Loucy (cell line): ENCODE results near the gene SRRM5.

Source experiments
- H2AFZ ChIP-seq: fragments of 200-600 bp; sonication (generic); 2 replicates; pipeline ENCODE4 v1.6.0; 2016; ENCODE audit warnings: antibody characterized with exemption, mild to moderate bottlenecking, low read length, moderate library complexity
- H3F3A ChIP-seq: fragments of 200-600 bp; 2 replicates; pipeline ENCODE4 v1.6.0; 2016; ENCODE audit warnings: antibody characterized with exemption, low read depth, mild to moderate bottlenecking
- H3K27me3 ChIP-seq: fragments of 200-600 bp; sonication (generic); 2 replicates; pipeline ENCODE4 v1.6.1; 2014; ENCODE audit warnings: low read length, mild to moderate bottlenecking; ENCODE audit not compliant: insufficient read depth, poor library complexity, severe bottlenecking
- H3K36me3 ChIP-seq: fragments of 200-600 bp; sonication (generic); 2 replicates; pipeline ENCODE4 v1.6.1; 2016; ENCODE audit warnings: low read length; ENCODE audit not compliant: insufficient read depth
- H3K4me1 ChIP-seq: fragments of 200-600 bp; sonication (generic); 2 replicates; pipeline ENCODE4 v1.5.1; 2014; ENCODE audit warnings: low read length, mild to moderate bottlenecking; ENCODE audit not compliant: insufficient read depth, poor library complexity, severe bottlenecking
- H3K4me2 ChIP-seq: fragments of 200-600 bp; sonication (generic); 2 replicates; pipeline ENCODE4 v1.6.0; 2014; ENCODE audit warnings: antibody characterized with exemption, low read length, low read depth, mild to moderate bottlenecking; ENCODE audit not compliant: poor library complexity, severe bottlenecking
- H3K4me3 ChIP-seq: fragments of 200-600 bp; sonication (generic); 2 replicates; pipeline ENCODE4 v1.5.1; 2014; ENCODE audit warnings: low read length, mild to moderate bottlenecking, mixed read lengths; ENCODE audit not compliant: poor library complexity, severe bottlenecking
- H3K79me2 ChIP-seq: fragments of 200-600 bp; sonication (generic); 2 replicates; pipeline ENCODE4 v1.6.1; 2014; ENCODE audit warnings: low read length; ENCODE audit not compliant: insufficient read depth
- H3K9ac ChIP-seq: fragments of 200-600 bp; sonication (generic); 2 replicates; pipeline ENCODE4 v1.6.0; 2014; ENCODE audit warnings: mild to moderate bottlenecking, low read depth, low read length, moderate library complexity; ENCODE audit not compliant: poor library complexity, severe bottlenecking
- H3K9me2 ChIP-seq: fragments of 200-600 bp; sonication (generic); replicated peaks from 2 replicates; pipeline ENCODE4 v1.6.1; 2016; ENCODE audit warnings: low read depth, low read length, mixed read lengths
- H3K9me3 ChIP-seq: fragments of 200-600 bp; sonication (generic); 2 replicates; pipeline ENCODE4 v1.6.1; 2014; ENCODE audit warnings: mild to moderate bottlenecking, antibody characterized with exemption, low read length, low read depth; ENCODE audit not compliant: insufficient read depth
- H4K20me1 ChIP-seq: fragments of 200-600 bp; sonication (generic); 2 replicates; pipeline ENCODE4 v1.6.0; 2014; ENCODE audit warnings: antibody characterized with exemption, low read length, mild to moderate bottlenecking; ENCODE audit not compliant: insufficient read depth, poor library complexity, severe bottlenecking
- EZH2phosphoT487 ChIP-seq: fragments of 200-600 bp; IDR thresholded peaks from 2 replicates; pipeline ENCODE4 v1.6.1; 2018; ENCODE audit warnings: antibody characterized with exemption, mild to moderate bottlenecking, moderate library complexity, borderline replicate concordance
- TF ChIP-seq, protein P1 (sequence below): fragments of 200-600 bp; sonication (generic); conservative IDR thresholded peaks from 2 replicates; pipeline ENCODE4 v1.5.1; 2014; ENCODE audit warnings: mild to moderate bottlenecking, antibody characterized with exemption, low read length

Gene SRRM5

DNA sequence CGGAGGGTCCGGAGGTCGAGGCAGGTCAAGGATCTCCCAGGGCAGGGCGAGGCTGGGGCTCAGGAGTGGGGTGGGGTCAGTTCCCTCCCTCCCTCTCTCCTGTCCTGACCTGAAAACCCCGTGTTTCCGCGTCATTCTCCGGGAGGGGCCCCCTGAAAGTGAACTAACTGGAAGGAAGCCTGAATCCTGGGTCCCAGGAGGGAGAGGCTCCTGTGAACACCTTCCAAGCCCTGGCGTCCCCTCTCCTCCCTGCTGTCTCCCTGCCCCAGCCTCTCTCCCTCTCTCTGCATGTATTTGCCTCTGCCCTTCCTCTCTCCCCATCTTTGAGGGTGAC lies 28.5 kb downstream of the SRRM5 start:
- Histone ChIP-seq H4K20me1 (no peaks in the 10 kb centered on the region), H3K27me3 (no peaks in the 10 kb centered on the region), H2AFZ (peak overlapping the region; percentile 94)

DNA sequence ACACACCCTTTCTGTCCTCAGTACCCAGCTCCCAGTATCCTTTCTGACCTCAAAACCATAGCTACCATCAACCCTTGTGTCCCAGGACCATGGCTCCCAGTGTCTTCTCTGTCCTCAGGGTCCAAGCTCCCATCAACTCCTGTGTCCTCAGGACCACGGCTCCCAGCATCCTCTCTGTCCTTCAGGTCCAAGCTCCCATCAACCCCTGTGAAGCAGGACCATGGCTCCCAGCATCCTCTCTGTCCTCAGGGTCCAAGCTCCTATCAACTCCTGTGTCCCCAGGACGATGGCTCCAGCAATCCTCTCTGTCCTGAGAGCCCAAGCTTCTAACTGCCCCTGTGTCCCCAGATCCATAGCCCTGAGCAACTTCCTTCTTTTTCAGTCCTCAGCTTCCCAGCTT lies 29.4 kb downstream of the SRRM5 start:
- Histone ChIP-seq H3K9ac (no peak overlapping the region), H3K9me3 (no peaks in the 10 kb centered on the region), H3F3A (no peaks in the 10 kb centered on the region), H3K27me3 (no peaks in the 10 kb centered on the region), H4K20me1 (no peaks in the 10 kb centered on the region), H3K4me2 (no peak overlapping the region), H3K79me2 (no peaks in the 10 kb centered on the region), H3K36me3 (no peaks in the 10 kb centered on the region), H3K9me2 (no peaks in the 10 kb centered on the region), H3K4me3 (no peak overlapping the region), H2AFZ (no peak overlapping the region), H3K4me1 (peaks cover 12% of the 10 kb centered on the region)
- TF ChIP-seq, protein P1, sequence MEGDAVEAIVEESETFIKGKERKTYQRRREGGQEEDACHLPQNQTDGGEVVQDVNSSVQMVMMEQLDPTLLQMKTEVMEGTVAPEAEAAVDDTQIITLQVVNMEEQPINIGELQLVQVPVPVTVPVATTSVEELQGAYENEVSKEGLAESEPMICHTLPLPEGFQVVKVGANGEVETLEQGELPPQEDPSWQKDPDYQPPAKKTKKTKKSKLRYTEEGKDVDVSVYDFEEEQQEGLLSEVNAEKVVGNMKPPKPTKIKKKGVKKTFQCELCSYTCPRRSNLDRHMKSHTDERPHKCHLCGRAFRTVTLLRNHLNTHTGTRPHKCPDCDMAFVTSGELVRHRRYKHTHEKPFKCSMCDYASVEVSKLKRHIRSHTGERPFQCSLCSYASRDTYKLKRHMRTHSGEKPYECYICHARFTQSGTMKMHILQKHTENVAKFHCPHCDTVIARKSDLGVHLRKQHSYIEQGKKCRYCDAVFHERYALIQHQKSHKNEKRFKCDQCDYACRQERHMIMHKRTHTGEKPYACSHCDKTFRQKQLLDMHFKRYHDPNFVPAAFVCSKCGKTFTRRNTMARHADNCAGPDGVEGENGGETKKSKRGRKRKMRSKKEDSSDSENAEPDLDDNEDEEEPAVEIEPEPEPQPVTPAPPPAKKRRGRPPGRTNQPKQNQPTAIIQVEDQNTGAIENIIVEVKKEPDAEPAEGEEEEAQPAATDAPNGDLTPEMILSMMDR, result no peak
- TF ChIP-seq EZH2phosphoT487, result no peak

More for the DNA sequence above, 28.5 kb downstream of the SRRM5 start:
- Histone ChIP-seq H3K9me3 (no peaks in the 10 kb centered on the region), H3K4me3 (peak overlapping the region; percentile 73), H3K9ac (no peak overlapping the region), H3K9me2 (no peaks in the 10 kb centered on the region), H3K79me2 (no peaks in the 10 kb centered on the region), H3F3A (no peaks in the 10 kb centered on the region), H3K36me3 (no peaks in the 10 kb centered on the region), H3K4me2 (peak overlapping the region; percentile 81), H3K4me1 (peaks cover 12% of the 10 kb centered on the region)
- TF ChIP-seq, protein P1, result no peak
- no peak for TF ChIP-seq EZH2phosphoT487

DNA sequence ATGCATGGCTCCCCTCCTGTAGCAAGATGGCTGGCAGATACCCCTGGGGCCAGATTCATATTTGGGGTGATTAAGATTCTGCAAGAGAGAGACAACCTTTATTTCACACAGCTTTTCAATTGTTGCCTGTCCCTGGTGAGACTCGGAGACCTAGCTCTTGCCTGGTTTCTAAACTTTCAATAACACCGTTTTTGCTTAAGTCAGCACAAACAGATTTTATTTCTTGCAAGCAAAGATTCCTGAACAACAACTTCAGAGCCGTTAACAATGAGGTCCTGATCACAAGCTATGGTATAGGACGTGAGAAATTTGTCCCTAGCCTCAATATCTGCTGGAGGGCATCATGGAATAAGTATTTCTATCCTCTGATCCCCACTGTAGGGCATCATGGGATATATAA lies 30.6 kb downstream of the SRRM5 start:
- Histone ChIP-seq H3K4me3 (no peak overlapping the region), H3K79me2 (no peaks in the 10 kb centered on the region), H3K4me2 (no peak overlapping the region), H3K27me3 (no peaks in the 10 kb centered on the region), H4K20me1 (no peaks in the 10 kb centered on the region), H3K36me3 (no peaks in the 10 kb centered on the region), H3K9me3 (no peaks in the 10 kb centered on the region), H3K9ac (no peak overlapping the region), H3K9me2 (no peaks in the 10 kb centered on the region), H3K4me1 (peaks cover 12% of the 10 kb centered on the region), H3F3A (no peaks in the 10 kb centered on the region), H2AFZ (no peak overlapping the region)
- TF ChIP-seq, protein P1, result no peak
- TF ChIP-seq EZH2phosphoT487, result no peak
